RCC 7860 (cell line): ENCODE measurements around the gene PRKG1.
A peak's percentile ranks its signal among the peaks of the same experiment; 100 is the strongest.

ENCODE experiments used
- DNase-seq: peaks from one replicate; pipeline ENCODE4 v3.0.0-alpha.2; 2015; ENCODE audit warnings: low spot score
- FAIRE-seq: peaks from 2 replicates; lab custom pipeline; 2012; peaks lifted over from hg19 to GRCh38; lab: Jason Lieb, UNC

PRKG1 gene

GRCh38 chr10:51215951-51216834 is 141.9 kb downstream of the PRKG1 start:
- FAIRE-seq (no peak), DNase-seq (no peak)

- no peak for DNase-seq
- FAIRE-seq: no peak
Observed at GRCh38 chr10:51217505-51217904, 143.2 kb downstream of the PRKG1 start.

GRCh38 chr10:51224671-51225161 is 150.4 kb downstream of the PRKG1 start:
- DNase-seq (no peak), FAIRE-seq (no peak)

GRCh38 chr10:51227897-51228713 is 153.8 kb downstream of the PRKG1 start:
- DNase-seq: no peak
- FAIRE-seq: no peak

GRCh38 chr10:51228714-51229100 is 154.4 kb downstream of the PRKG1 start:
- FAIRE-seq (no peak), DNase-seq (no peak)

- FAIRE-seq (no peak), DNase-seq (no peak)
Observed at GRCh38 chr10:51230887-51231585, 156.7 kb downstream of the PRKG1 start.

GRCh38 chr10:51231754-51232153 is 157.5 kb downstream of the PRKG1 start:
- DNase-seq: no peak
- no peak for FAIRE-seq

- no peak for DNase-seq
- FAIRE-seq: no peak
Observed at GRCh38 chr10:51233337-51234100, 159.2 kb downstream of the PRKG1 start.

GRCh38 chr10:51235865-51236264 is 161.6 kb downstream of the PRKG1 start:
- no peak for DNase-seq
- no peak for FAIRE-seq

GRCh38 chr10:51239006-51239405 is 164.7 kb downstream of the PRKG1 start:
- FAIRE-seq: no peak

GRCh38 chr10:51241461-51241860 is 167.2 kb downstream of the PRKG1 start:
- DNase-seq (no peak), FAIRE-seq (no peak)

More at GRCh38 chr10:51239006-51239405, 164.7 kb downstream of the PRKG1 start:
- DNase-seq: no peak

- FAIRE-seq (no peak), DNase-seq (no peak)
Observed at GRCh38 chr10:51242393-51242792, 168.1 kb downstream of the PRKG1 start.

- DNase-seq: no peak
- no peak for FAIRE-seq
Observed at GRCh38 chr10:51244309-51244708, 170.0 kb downstream of the PRKG1 start.

- peak; percentile 34 for DNase-seq
- no peak for FAIRE-seq
Observed at GRCh38 chr10:51244748-51245490, 170.6 kb downstream of the PRKG1 start.

- FAIRE-seq: no peak
- DNase-seq: no peak
Observed at GRCh38 chr10:51246156-51246555, 171.9 kb downstream of the PRKG1 start.

- DNase-seq (no peak), FAIRE-seq (no peak)
Observed at GRCh38 chr10:51250278-51250920, 176.1 kb downstream of the PRKG1 start.

GRCh38 chr10:51251110-51251509 is 176.8 kb downstream of the PRKG1 start:
- no peak for DNase-seq
- no peak for FAIRE-seq

- FAIRE-seq (no peak), DNase-seq (no peak)
Observed at GRCh38 chr10:51255381-51255780, 181.1 kb downstream of the PRKG1 start.
